Activated T-cell treated with anti-CD3 and anti-CD28 coated beads, Interleukin-2, amount 50 U/mL, for 72 hours (primary cell): ENCODE results near the gene MVB12B. TPM values are rescaled to one million over a fixed set of nuclear protein-coding genes. Genes with fewer than 3 reads are reported as not detected.

Experiments used
- ATAC-seq, 2 donors: fragments of 150-1000 bp; cut with Tn5 transposase; replicated peaks in 1 of 2; 2 replicates each; pipeline ENCODE4 v1.10.0; 2021; ENCODE audit warnings: moderate library complexity in 2 of 2, mild to moderate bottlenecking in 1 of 2
- DNase-seq, 2 donors: peaks; one replicate each; pipeline ENCODE4 v3.0.0; 2021 to 2022; ENCODE audit warnings: mixed read lengths in 1 of 2
- H3K27ac Mint-ChIP-seq: one replicate; pipeline ENCODE4 v1.8.0; 2022; ENCODE audit warnings: mild to moderate bottlenecking, moderate library complexity, mixed read lengths
- H3K27me3 Mint-ChIP-seq: one replicate; pipeline ENCODE4 v1.8.0; 2022; ENCODE audit warnings: low read depth, mixed read lengths
- H3K36me3 Mint-ChIP-seq, 2 donors: one replicate each; pipeline ENCODE4 v1.8.0; 2022; ENCODE audit warnings: mixed read lengths in 2 of 2, mild to moderate bottlenecking in 1 of 2; ENCODE audit not compliant: insufficient read depth in 2 of 2
- H3K4me1 Mint-ChIP-seq: one replicate; pipeline ENCODE4 v1.8.0; 2022; ENCODE audit warnings: low read depth, mixed read lengths
- H3K4me3 Mint-ChIP-seq, 2 donors: one replicate each; pipeline ENCODE4 v1.8.0; 2022; ENCODE audit warnings: mild to moderate bottlenecking in 2 of 2, mixed read lengths in 2 of 2, moderate library complexity in 2 of 2
- H3K9me3 Mint-ChIP-seq, 2 donors: one replicate each; pipeline ENCODE4 v1.8.0; 2022; ENCODE audit warnings: mixed read lengths in 2 of 2
- total RNA-seq, 2 donors: library from RNA; stranded (reverse); gene quantifications; one replicate each; pipeline ENCODE4 v1.2.3, GENCODE V29; 2022

Gene MVB12B
- total RNA-seq, 2 donors from 2014 or later = 11.5 to 17.1 TPM

GRCh38 chr9:126496181-126496576 lies 169.6 kb downstream of the MVB12B start:
- no peak for DNase-seq
- ATAC-seq = no peak
- Mint-ChIP-seq H3K4me1 (no peaks in the 10 kb centered on the region), H3K27ac (no peak overlapping the region), H3K4me3 (no peak overlapping the region), H3K36me3 (no peaks in the 10 kb centered on the region), H3K9me3 (no peaks in the 10 kb centered on the region), H3K27me3 (peaks cover 13% of the 10 kb centered on the region)

GRCh38 chr9:126496781-126497659 lies 170.4 kb downstream of the MVB12B start:
- no peak for ATAC-seq
- peaks cover 13% of the 10 kb centered on the region for H3K27me3 Mint-ChIP-seq
- DNase-seq = no peak
- H3K4me3 Mint-ChIP-seq = no peak overlapping the region
- H3K27ac Mint-ChIP-seq = no peak overlapping the region
- no peaks in the 10 kb centered on the region for H3K4me1 Mint-ChIP-seq
- no peaks in the 10 kb centered on the region for H3K9me3 Mint-ChIP-seq
- no peaks in the 10 kb centered on the region for H3K36me3 Mint-ChIP-seq

GRCh38 chr9:126497660-126498275 lies 171.1 kb downstream of the MVB12B start:
- no peaks in the 10 kb centered on the region for H3K36me3 Mint-ChIP-seq
- no peak overlapping the region for H3K27ac Mint-ChIP-seq
- DNase-seq (no peak), ATAC-seq (no peak)
- H3K9me3 Mint-ChIP-seq = no peaks in the 10 kb centered on the region
- H3K4me3 Mint-ChIP-seq = no peak overlapping the region
- peaks cover 13% of the 10 kb centered on the region for H3K27me3 Mint-ChIP-seq
- H3K4me1 Mint-ChIP-seq = no peaks in the 10 kb centered on the region

- Mint-ChIP-seq H3K9me3 (no peaks in the 10 kb centered on the region), H3K27ac (no peak overlapping the region), H3K4me3 (no peak overlapping the region), H3K36me3 (no peaks in the 10 kb centered on the region), H3K27me3 (peaks cover 13% of the 10 kb centered on the region), H3K4me1 (no peaks in the 10 kb centered on the region)
- ATAC-seq (no peak), DNase-seq (no peak)
Measured at GRCh38 chr9:126498331-126498730, 171.7 kb downstream of the MVB12B start.

DNA sequence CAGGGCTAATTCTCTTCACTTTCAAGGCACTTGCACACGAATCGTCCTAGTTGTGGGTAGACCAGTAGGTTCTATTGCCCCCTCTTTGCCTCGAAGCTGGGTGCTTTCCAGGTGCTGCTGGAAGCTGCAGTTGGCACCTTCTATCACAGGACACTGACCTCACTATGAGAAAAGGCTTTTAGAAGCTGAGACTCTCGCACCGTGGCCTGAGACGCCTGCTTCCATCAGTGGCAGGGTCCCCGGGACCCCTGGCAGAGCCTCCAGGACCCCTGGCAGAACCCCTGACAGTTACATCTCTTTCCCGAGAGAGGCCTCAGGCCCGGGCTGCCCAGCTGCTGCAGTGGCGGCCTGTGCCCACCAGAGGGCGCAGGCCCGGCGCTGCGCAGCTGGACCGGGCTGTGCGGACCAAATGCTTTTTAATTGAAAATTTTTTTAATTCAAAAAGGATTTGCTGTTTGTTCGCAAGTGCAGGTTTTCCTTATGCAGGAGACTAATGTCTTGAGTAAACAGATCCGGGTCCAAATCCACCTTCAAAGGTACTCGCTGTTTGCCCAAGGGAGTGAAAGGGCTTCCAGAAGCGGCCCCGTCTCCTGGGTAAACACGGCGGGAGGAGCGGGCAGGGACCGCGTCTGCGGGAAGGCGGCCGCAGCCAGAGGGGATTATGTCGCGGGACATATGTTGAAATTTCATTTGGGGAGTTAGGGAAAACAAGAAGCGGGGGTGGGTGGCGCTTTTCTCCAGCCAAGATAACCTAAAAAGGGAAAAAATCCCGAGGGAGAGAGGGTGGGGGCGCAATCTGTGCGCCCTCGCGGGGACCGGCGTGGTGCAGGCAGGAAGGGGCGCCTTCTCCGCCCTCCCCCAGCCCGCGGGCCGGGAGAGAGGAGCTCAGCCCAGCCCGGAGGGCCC lies 172.6 kb downstream of the MVB12B start:
- Mint-ChIP-seq H3K27me3 (peaks cover 13% of the 10 kb centered on the region), H3K36me3 (no peaks in the 10 kb centered on the region), H3K9me3 (no peaks in the 10 kb centered on the region), H3K4me1 (no peaks in the 10 kb centered on the region), H3K4me3 (peak overlapping the region; percentile 53 to 67), H3K27ac (no peak overlapping the region)
- DNase-seq = peak; percentile 25 to 66
- ATAC-seq = peak; percentile 67 to 70

DNA sequence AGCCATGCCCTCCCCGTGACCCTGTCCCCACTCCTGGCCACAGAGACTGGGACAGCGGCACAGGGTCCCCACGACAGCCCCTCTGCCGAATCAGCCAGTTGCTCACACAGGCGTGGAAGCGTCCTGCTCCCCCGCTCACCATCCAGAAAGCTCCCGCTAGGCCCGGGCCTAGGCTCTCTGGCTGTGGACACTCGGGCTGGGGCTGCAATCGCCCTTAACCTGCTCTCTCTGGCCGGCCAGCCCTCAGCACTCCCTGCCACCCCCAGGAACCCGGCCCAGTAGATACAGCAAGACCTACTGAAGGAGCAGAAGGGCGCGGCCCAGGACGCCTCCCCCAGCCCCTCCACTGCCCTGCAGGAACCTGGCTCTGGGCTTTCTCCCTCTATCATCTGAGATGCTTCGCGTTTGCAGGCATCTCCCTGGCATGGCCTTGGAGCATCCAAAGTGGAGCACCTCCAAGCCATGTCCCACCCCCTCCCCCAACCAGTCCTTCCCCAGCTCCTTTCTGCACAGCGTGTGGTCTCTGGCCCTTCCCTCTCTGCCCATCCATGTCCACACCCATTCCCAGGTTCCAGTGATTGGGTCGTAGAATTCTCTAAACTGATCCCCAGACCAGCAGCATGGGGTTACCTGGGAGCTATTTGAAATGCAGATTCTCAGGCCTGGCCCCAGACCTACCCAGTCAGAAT lies 173.4 kb downstream of the MVB12B start:
- ATAC-seq (peak in 1 of 2 donors; percentile 6), DNase-seq (no peak)
- Mint-ChIP-seq H3K4me1 (no peaks in the 10 kb centered on the region), H3K27ac (no peak overlapping the region), H3K27me3 (peaks cover 13% of the 10 kb centered on the region), H3K36me3 (no peaks in the 10 kb centered on the region), H3K4me3 (peak overlapping the region; percentile 53 to 61), H3K9me3 (no peaks in the 10 kb centered on the region)

GRCh38 chr9:126500600-126501382 lies 174.2 kb downstream of the MVB12B start:
- Mint-ChIP-seq H3K9me3 (no peaks in the 10 kb centered on the region), H3K36me3 (no peaks in the 10 kb centered on the region), H3K4me1 (no peaks in the 10 kb centered on the region), H3K27ac (no peak overlapping the region), H3K4me3 (peak overlapping the region in 1 of 2 donors; percentile 53), H3K27me3 (peaks cover 13% of the 10 kb centered on the region)
- DNase-seq (peak; percentile 69 to 72), ATAC-seq (peak; percentile 62 to 64)

- ATAC-seq (no peak), DNase-seq (no peak)
- Mint-ChIP-seq H3K9me3 (no peaks in the 10 kb centered on the region), H3K36me3 (no peaks in the 10 kb centered on the region), H3K4me3 (no peak overlapping the region), H3K4me1 (no peaks in the 10 kb centered on the region), H3K27me3 (peaks cover 13% of the 10 kb centered on the region), H3K27ac (no peak overlapping the region)
Measured at GRCh38 chr9:126501383-126502331, 175.0 kb downstream of the MVB12B start.

- Mint-ChIP-seq H3K4me1 (no peaks in the 10 kb centered on the region), H3K27me3 (peaks cover 13% of the 10 kb centered on the region), H3K4me3 (no peak overlapping the region), H3K27ac (no peak overlapping the region), H3K9me3 (no peaks in the 10 kb centered on the region), H3K36me3 (no peaks in the 10 kb centered on the region)
- DNase-seq (no peak), ATAC-seq (no peak)
Measured at GRCh38 chr9:126502417-126503332, 176.0 kb downstream of the MVB12B start.

- Mint-ChIP-seq H3K27me3 (peaks cover 15% of the 10 kb centered on the region), H3K4me1 (no peaks in the 10 kb centered on the region), H3K4me3 (no peak overlapping the region), H3K9me3 (no peaks in the 10 kb centered on the region), H3K27ac (no peak overlapping the region), H3K36me3 (no peaks in the 10 kb centered on the region)
- DNase-seq (no peak), ATAC-seq (no peak)
Measured at GRCh38 chr9:126503333-126504085, 176.9 kb downstream of the MVB12B start.
